Endothelial cell of umbilical vein (primary cell): ENCODE measurements around the gene NATD1. TPM values are rescaled to one million over a fixed set of nuclear protein-coding genes. Genes with fewer than 3 reads are reported as not detected.

Experiments
- BruUV-seq: library from RNA; stranded (reverse); fragments of 400-500 nt; replicated peaks from 2 replicates; lab custom pipeline; 2021; lab: Mats Ljungman, UMichigan
- CTCF ChIA-PET: fragments of 300-600, 350-600 bp; sonication (Branson Sonifier 250); formaldehyde crosslinking; loops from one replicate; lab custom pipeline; 2021; ENCODE audit warnings: antibody characterized with exemption, inconsistent platforms; lab: Charles Lee
- POLR2A ChIA-PET: fragments of 300-600, 350-600 bp; sonication (Branson Sonifier 250); formaldehyde crosslinking; loops from one replicate; lab custom pipeline; 2021; ENCODE audit warnings: antibody characterized with exemption, inconsistent platforms; lab: Charles Lee
- DNase-seq: peaks from one replicate; pipeline ENCODE4 v3.0.0-alpha.2; 2011; ENCODE audit warnings: low read depth, low spot score
- FAIRE-seq: peaks from 2 replicates; lab custom pipeline; 2011; peaks lifted over from hg19 to GRCh38; lab: Jason Lieb, UNC
- H2AFZ ChIP-seq: 2 replicates; pipeline ENCODE4 v1.6.0; 2012; ENCODE audit warnings: low read depth, low read length, control low read depth, inconsistent platforms
- H3K27ac ChIP-seq: 2 replicates; pipeline ENCODE4 v1.5.1; 2011; ENCODE audit warnings: low read depth, mild to moderate bottlenecking, control low read depth, low read length, moderate library complexity; ENCODE audit not compliant: insufficient read depth
- H3K27me3 ChIP-seq, 2 experiments: 2 replicates each; pipeline versions ENCODE4 v1.6.0 to v1.6.1; 2011; ENCODE audit warnings: low read length in 2 of 2, mixed read lengths in 1 of 2; ENCODE audit not compliant: control insufficient read depth in 2 of 2, insufficient read depth in 2 of 2
- H3K36me3 ChIP-seq, 2 experiments: 2 replicates in 1 of 2; 3 replicates in 1 of 2; pipeline ENCODE4 v1.5.1; 2011; ENCODE audit warnings: low read length in 2 of 2, mild to moderate bottlenecking in 1 of 2, moderate library complexity in 1 of 2; ENCODE audit not compliant: control insufficient read depth in 2 of 2, insufficient read depth in 2 of 2; ENCODE audit errors: extremely low read depth in 1 of 2
- H3K4me1 ChIP-seq: 3 replicates; pipeline ENCODE4 v1.5.1; 2011; ENCODE audit warnings: mild to moderate bottlenecking, low read length; ENCODE audit not compliant: control insufficient read depth, insufficient read depth; ENCODE audit errors: extremely low read depth
- H3K4me2 ChIP-seq: 2 replicates; pipeline ENCODE4 v1.6.1; 2011; ENCODE audit warnings: low read length, control low read depth, mixed read lengths; ENCODE audit not compliant: insufficient read depth
- H3K4me3 ChIP-seq, 3 experiments: fragments of 200-600 bp in 1 of 3; sonication (generic), shearing (Covaris generic) in 1 of 3; replicated peaks in 1 of 3; 2 replicates each; pipeline ENCODE4 v1.5.1; 2011 to 2016; ENCODE audit warnings: control low read depth in 3 of 3, low read length in 3 of 3, mild to moderate bottlenecking in 2 of 3, inconsistent platforms in 1 of 3, low read depth in 1 of 3, moderate library complexity in 1 of 3; ENCODE audit not compliant: insufficient read depth in 1 of 3
- H3K79me2 ChIP-seq: 2 replicates; pipeline ENCODE4 v1.6.0; 2012; ENCODE audit warnings: low read length, inconsistent platforms; ENCODE audit not compliant: control insufficient read depth, insufficient read depth
- H3K9ac ChIP-seq: replicated peaks from 2 replicates; pipeline ENCODE3; 2011; ENCODE audit warnings: low read length, control low read depth; ENCODE audit not compliant: insufficient read depth; ENCODE audit errors: extremely low read depth
- H3K9me1 ChIP-seq: replicated peaks from 3 replicates; pipeline ENCODE4 v1.6.0; 2011; ENCODE audit warnings: mild to moderate bottlenecking, low read length; ENCODE audit not compliant: control insufficient read depth, insufficient read depth; ENCODE audit errors: extremely low read depth
- H3K9me3 ChIP-seq: replicated peaks from 2 replicates; pipeline ENCODE4 v1.5.1; 2012; ENCODE audit warnings: low read length, inconsistent platforms; ENCODE audit not compliant: control insufficient read depth, insufficient read depth
- H4K20me1 ChIP-seq: replicated peaks from 2 replicates; pipeline ENCODE3; 2011; ENCODE audit warnings: mild to moderate bottlenecking, low read length; ENCODE audit not compliant: control insufficient read depth, insufficient read depth; ENCODE audit errors: extremely low read depth
- JUN ChIP-seq: IDR thresholded peaks from 2 replicates; pipeline ENCODE4 v1.6.1; 2011; ENCODE audit warnings: borderline replicate concordance, low read depth; ENCODE audit not compliant: insufficient read length, insufficient read depth
- POLR2A ChIP-seq: IDR thresholded peaks from 2 replicates; pipeline ENCODE4 v1.6.1; 2012; ENCODE audit warnings: low read depth, mild to moderate bottlenecking, control low read depth, low read length
- dilution Hi-C: fragments of 300-500 bp; cut with MboI; formaldehyde crosslinking; loops from one replicate; pipeline ENCODE4 v1.15.0; 2019; ENCODE audit warnings: low sequenced_read_pairs; ENCODE audit not compliant: extremely low pct_ligation_motif_present
- intact Hi-C: fragments of 100-400 bp; cut with micrococcal nuclease; formaldehyde crosslinking; loops from one replicate; pipeline ENCODE4 v1.10.0; 2022
- polyA plus RNA-seq, 4 experiments: library from polyadenylated mRNA; depleted of rRNA in 3 of 4; stranded (reverse) in 3 of 4; unstranded in 1 of 4; fragments of >200 nt; gene quantifications; 2 replicates each; pipeline versions ENCODE4 v1.2.1 to v1.2.3, GENCODE V29; 2011 to 2012; ENCODE audit warnings: missing spikeins in 1 of 4
- total RNA-seq: library from RNA; stranded (reverse); gene quantifications from 2 replicates; pipeline ENCODE4 v1.2.3, GENCODE V29; 2021
- TF ChIP-seq, protein P1 (sequence below): IDR thresholded peaks from 2 replicates; pipeline ENCODE4 v1.6.1; 2011; ENCODE audit not compliant: insufficient read depth, insufficient read length

The NATD1 gene
- total and polyA plus RNA-seq, 2 donors (not counting 3 experiments of a cell fraction or from before 2014, with no cell fraction given) = 7.0 to 7.2 TPM

DNA sequence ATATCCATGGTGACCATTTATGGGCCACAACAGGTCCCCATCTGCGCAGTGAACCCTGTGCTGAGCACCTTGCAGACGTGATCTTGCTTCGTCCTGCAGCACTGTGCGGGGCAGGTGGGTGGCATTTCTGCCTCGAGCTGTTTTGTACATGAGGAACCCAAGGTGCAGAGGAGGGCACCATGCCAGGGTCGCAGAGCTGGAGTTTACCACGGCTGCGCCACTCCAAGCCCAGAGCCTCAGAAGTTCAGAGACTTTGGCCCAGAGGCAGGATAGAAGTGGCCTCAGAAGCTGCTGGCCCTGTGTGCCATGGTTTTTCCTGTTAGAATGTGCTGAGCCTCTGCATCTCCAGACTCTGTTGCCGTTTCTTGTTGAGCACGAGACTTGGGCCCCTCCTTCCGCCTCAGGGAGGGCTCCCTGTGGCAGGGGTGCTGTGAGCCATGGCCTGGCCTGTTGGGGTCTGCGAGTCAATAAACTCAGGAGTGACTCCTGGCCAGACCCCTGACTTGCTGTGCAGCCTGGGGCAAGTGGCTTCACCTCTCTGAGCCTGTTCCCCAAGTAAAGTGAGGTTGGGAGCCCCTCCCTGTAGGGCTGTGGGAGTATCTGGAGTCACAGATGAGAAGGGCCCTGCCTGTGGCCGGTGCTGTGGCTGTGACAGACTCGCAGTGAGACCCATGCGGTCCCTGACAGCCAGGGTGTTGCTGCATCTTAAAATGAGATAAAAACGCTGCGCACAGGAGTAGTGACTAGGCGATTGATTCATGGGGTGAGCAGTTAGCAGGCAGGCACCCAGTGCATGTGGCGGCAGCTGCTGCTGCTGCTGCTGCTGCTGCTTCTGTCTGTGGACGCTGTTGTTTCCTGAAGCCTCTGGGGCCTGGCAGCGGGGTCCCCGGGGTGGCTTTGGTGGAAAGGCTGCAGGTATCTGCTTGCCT, 43.2 kb upstream of the NATD1 start:
- Histone ChIP-seq H3K4me2 (no peak overlapping the region), H3K9me1 (no peaks in the 10 kb centered on the region), H3K27ac (no peak overlapping the region), H3K27me3 (no peaks in the 10 kb centered on the region), H3K9ac (no peak overlapping the region), H4K20me1 (no peaks in the 10 kb centered on the region), H3K36me3 (peaks cover 2 to 16% of the 10 kb centered on the region in 2 experiments), H3K79me2 (peaks cover 12% of the 10 kb centered on the region), H3K4me3 (no peak overlapping the region), H3K4me1 (no peaks in the 10 kb centered on the region), H2AFZ (no peak overlapping the region), H3K9me3 (no peaks in the 10 kb centered on the region)
- dilution Hi-C loops (no loop called here), intact Hi-C loops (no loop called here)
- DNase-seq (no peak), FAIRE-seq (no peak)
- CTCF ChIA-PET = no interaction called here
- POLR2A ChIA-PET = no interaction called here
- TF ChIP-seq, protein P1, sequence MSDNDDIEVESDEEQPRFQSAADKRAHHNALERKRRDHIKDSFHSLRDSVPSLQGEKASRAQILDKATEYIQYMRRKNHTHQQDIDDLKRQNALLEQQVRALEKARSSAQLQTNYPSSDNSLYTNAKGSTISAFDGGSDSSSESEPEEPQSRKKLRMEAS = no peak
- no TSS peak for BruUV-seq

DNA sequence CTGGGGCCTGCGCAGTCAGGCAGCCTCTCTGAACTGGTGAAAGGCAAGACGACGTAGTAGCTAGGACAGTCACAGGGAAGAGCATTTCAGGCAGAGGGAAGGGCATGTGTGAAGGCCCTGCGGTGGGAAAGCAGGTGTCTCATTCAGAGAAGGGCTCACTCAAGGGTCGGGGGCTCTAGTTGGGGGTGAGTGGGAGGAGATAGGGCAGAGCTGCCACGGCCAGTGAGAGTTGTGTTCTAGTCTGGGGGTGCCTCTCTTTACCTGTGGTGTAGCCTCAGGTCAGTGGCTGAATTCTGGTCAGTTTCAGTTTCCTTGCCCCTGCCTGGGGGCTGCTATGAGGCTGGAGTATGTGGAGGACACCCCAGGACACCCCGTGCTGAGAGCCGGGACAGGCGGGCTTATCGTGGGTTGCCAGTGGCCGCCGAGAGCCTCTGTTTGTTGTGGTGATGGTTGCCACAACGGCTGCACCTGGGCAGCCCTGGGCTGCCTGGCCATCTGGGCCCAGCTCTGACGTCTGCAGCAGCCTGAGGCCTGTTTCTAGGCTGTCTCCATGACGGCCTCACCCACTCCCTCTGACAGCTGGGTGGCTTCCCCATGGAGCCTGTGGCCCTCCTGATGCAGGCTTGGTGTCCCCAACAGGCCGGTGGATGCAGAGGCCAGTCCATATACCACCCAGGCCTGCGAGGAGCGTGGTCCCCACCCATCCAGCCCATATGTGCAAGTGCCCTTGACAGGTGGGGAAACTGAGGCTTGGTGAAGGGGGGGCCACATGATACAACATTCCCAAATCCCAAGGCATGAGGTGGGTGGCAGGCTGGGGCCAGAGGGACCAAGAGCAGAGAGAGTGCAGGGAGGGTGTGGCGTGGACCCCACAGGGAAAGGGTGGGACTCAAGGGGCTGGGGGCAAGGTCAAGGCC, 42.1 kb upstream of the NATD1 start:
- H3K27ac ChIP-seq = no peak overlapping the region
- no peak for FAIRE-seq

More for the DNA sequence above, 42.1 kb upstream of the NATD1 start:
- Histone ChIP-seq H3K9me3 (no peaks in the 10 kb centered on the region), H3K4me2 (no peak overlapping the region), H3K79me2 (peaks cover 19% of the 10 kb centered on the region), H3K9me1 (no peaks in the 10 kb centered on the region), H3K27me3 (no peaks in the 10 kb centered on the region), H4K20me1 (no peaks in the 10 kb centered on the region), H3K4me3 (no peak overlapping the region), H3K36me3 (peaks cover under 1 to 7% of the 10 kb centered on the region in 2 experiments), H2AFZ (no peak overlapping the region), H3K4me1 (no peaks in the 10 kb centered on the region), H3K9ac (no peak overlapping the region)
- POLR2A ChIA-PET = no interaction called here
- no peak for TF ChIP-seq POLR2A
- TF ChIP-seq JUN = no peak
- peak; percentile 3 for DNase-seq
- no TSS peak for BruUV-seq
- intact Hi-C loops (no loop called here), dilution Hi-C loops (no loop called here)
- CTCF ChIA-PET = no interaction called here
